Keratinocyte (primary cell): ENCODE measurements around the gene SLC20A1. TPM values are rescaled to one million over a fixed set of nuclear protein-coding genes. Genes with fewer than 3 reads are reported as not detected.

ENCODE experiments used
- DNase-seq: peaks from one replicate; pipeline ENCODE4 v3.0.0-alpha.2; 2011; ENCODE audit warnings: low read depth, missing footprints, low spot score
- FAIRE-seq: peaks from 2 replicates; lab custom pipeline; 2011; peaks lifted over from hg19 to GRCh38; lab: Jason Lieb, UNC
- H2AFZ ChIP-seq: 2 replicates; pipeline ENCODE4 v1.6.0; 2012; ENCODE audit warnings: low read length, control low read depth, inconsistent platforms; ENCODE audit not compliant: control insufficient read depth
- H3K27ac ChIP-seq: 2 replicates; pipeline ENCODE4 v1.5.1; 2011; ENCODE audit warnings: low read length; ENCODE audit not compliant: control insufficient read depth, insufficient read depth
- H3K27me3 ChIP-seq: 3 replicates; pipeline ENCODE4 v1.6.0; 2011; ENCODE audit warnings: low read length; ENCODE audit not compliant: control insufficient read depth, insufficient read depth; ENCODE audit errors: extremely low read depth
- H3K36me3 ChIP-seq, 2 experiments: 2 replicates in 1 of 2; 3 replicates in 1 of 2; pipeline ENCODE4 v1.5.1; 2011; ENCODE audit warnings: low read length in 2 of 2, mild to moderate bottlenecking in 1 of 2; ENCODE audit not compliant: control insufficient read depth in 2 of 2, insufficient read depth in 2 of 2; ENCODE audit errors: extremely low read depth in 1 of 2
- H3K4me1 ChIP-seq: 3 replicates; pipeline ENCODE4 v1.5.1; 2011; ENCODE audit warnings: low read length; ENCODE audit not compliant: control insufficient read depth, insufficient read depth; ENCODE audit errors: extremely low read depth
- H3K4me2 ChIP-seq: 3 replicates; pipeline ENCODE4 v1.6.0; 2011; ENCODE audit warnings: low read depth, low read length; ENCODE audit not compliant: control insufficient read depth, insufficient read depth; ENCODE audit errors: extremely low read depth
- H3K4me3 ChIP-seq, 3 experiments: fragments of 200-600 bp in 1 of 3; sonication (generic) in 1 of 3; 2 replicates in 2 of 3; 3 replicates in 1 of 3; pipeline ENCODE4 v1.5.1; 2011 to 2016; ENCODE audit warnings: low read length in 3 of 3, mild to moderate bottlenecking in 3 of 3, control low read depth in 2 of 3, inconsistent platforms in 1 of 3, low read depth in 1 of 3, mixed read lengths in 1 of 3, mixed run types in 1 of 3, moderate library complexity in 1 of 3; ENCODE audit not compliant: control insufficient read depth in 2 of 3, insufficient read depth in 2 of 3; ENCODE audit errors: extremely low read depth in 1 of 3
- H3K79me2 ChIP-seq: 2 replicates; pipeline ENCODE4 v1.6.0; 2012; ENCODE audit warnings: low read length; ENCODE audit not compliant: control insufficient read depth, insufficient read depth
- H3K9ac ChIP-seq: 3 replicates; pipeline ENCODE4 v1.6.0; 2011; ENCODE audit warnings: low read length; ENCODE audit not compliant: control insufficient read depth, insufficient read depth; ENCODE audit errors: extremely low read depth
- H3K9me1 ChIP-seq: 3 replicates; pipeline ENCODE4 v1.6.0; 2011; ENCODE audit warnings: low read length; ENCODE audit not compliant: control insufficient read depth, insufficient read depth; ENCODE audit errors: extremely low read depth
- H3K9me3 ChIP-seq: 2 replicates; pipeline ENCODE4 v1.5.1; 2012; ENCODE audit warnings: low read depth, low read length; ENCODE audit not compliant: control insufficient read depth
- H4K20me1 ChIP-seq: 3 replicates; pipeline ENCODE4 v1.6.0; 2011; ENCODE audit warnings: low read length; ENCODE audit not compliant: control insufficient read depth, insufficient read depth; ENCODE audit errors: extremely low read depth
- CTCF ChIP-seq, 3 experiments: IDR thresholded peaks in 1 of 3; conservative IDR thresholded peaks in 1 of 3; optimal IDR thresholded peaks in 1 of 3; 2 replicates in 2 of 3; 3 replicates in 1 of 3; pipeline versions ENCODE3 to v1.5.1; 2011; ENCODE audit warnings: low read length in 3 of 3, mild to moderate bottlenecking in 3 of 3, moderate library complexity in 2 of 3, control low read depth in 1 of 3, inconsistent platforms in 1 of 3; ENCODE audit not compliant: insufficient read depth in 2 of 3; ENCODE audit errors: extremely low read depth in 1 of 3
- EZH2 ChIP-seq: IDR thresholded peaks from one replicate; pipeline ENCODE4 v1.6.1; 2012; ENCODE audit warnings: inconsistent platforms, mild to moderate bottlenecking, low read length, moderate library complexity
- dilution Hi-C: fragments of 300-500 bp; cut with MboI; formaldehyde crosslinking; loops from one replicate; pipeline ENCODE4 v1.7.0; 2020; ENCODE audit warnings: low sequenced_read_pairs; ENCODE audit not compliant: extremely low pct_ligation_motif_present
- polyA plus RNA-seq, 5 experiments: library from polyadenylated mRNA; depleted of rRNA in 3 of 5; stranded (reverse) in 3 of 5; stranded (forward) in 1 of 5; unstranded in 1 of 5; fragments of >200 nt; gene quantifications; 1 replicate in 1 of 5; 2 replicates in 3 of 5; 3 replicates in 1 of 5; pipeline versions ENCODE4 v1.2.1 to v1.2.3, GENCODE V29; 2011 to 2012; ENCODE audit warnings: missing spikeins in 2 of 5, low read depth in 1 of 5, low replicate concordance in 1 of 5

SLC20A1 gene
- polyA plus RNA-seq, 1 donor (not counting 4 experiments of a cell fraction or from before 2014, with no cell fraction given) = 265 TPM

DNA sequence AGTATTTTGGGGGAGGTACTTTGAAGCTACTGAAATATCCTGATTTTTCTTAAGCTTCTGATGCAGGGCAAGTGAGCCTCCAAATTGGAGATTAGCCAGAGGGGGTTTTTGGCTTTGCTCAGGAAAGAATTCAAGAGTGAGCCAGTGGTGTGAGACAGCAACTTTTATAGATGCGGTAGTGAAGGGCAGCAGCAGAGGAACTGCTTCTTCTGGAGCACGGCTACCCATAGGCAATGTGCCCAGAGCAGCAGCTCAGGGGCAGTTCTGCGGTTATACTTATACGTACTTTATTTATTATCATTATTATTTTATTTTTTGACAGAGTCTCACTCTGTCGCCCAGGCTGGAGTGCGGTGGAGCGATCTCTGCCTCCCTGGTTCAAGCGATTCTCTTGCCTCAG, 55.3 kb downstream of the SLC20A1 start:
- Histone ChIP-seq H3K9ac (no peak overlapping the region), H4K20me1 (no peaks in the 10 kb centered on the region), H3K9me1 (no peaks in the 10 kb centered on the region), H3K4me1 (peaks cover 7% of the 10 kb centered on the region), H3K4me3 (no peak overlapping the region), H3K27me3 (no peaks in the 10 kb centered on the region), H3K4me2 (no peak overlapping the region), H3K9me3 (no peaks in the 10 kb centered on the region), H2AFZ (no peak overlapping the region), H3K36me3 (no peaks in the 10 kb centered on the region), H3K27ac (no peak overlapping the region), H3K79me2 (no peaks in the 10 kb centered on the region)
- dilution Hi-C loops = no loop called here
- no peak for TF ChIP-seq EZH2
- no peak for TF ChIP-seq CTCF (optimal IDR thresholded peaks at IDR 0.05 in 1 of 3, IDR thresholded peaks at IDR 0.05 in 1 of 3, conservative IDR thresholded peaks at IDR 0.05 in 1 of 3; ENCODE audit: extremely low read depth in 1 of 3, insufficient read depth in 2 of 3, low read length in 3 of 3)
- DNase-seq (no peak), FAIRE-seq (no peak)

- Histone ChIP-seq H3K9ac (no peak overlapping the region), H2AFZ (no peak overlapping the region), H3K27me3 (no peaks in the 10 kb centered on the region), H3K27ac (no peak overlapping the region), H4K20me1 (no peaks in the 10 kb centered on the region), H3K9me3 (no peaks in the 10 kb centered on the region), H3K4me2 (no peak overlapping the region), H3K79me2 (no peaks in the 10 kb centered on the region), H3K4me1 (peaks cover 15% of the 10 kb centered on the region), H3K4me3 (no peak overlapping the region), H3K9me1 (no peaks in the 10 kb centered on the region), H3K36me3 (no peaks in the 10 kb centered on the region)
- dilution Hi-C loops = no loop called here
- TF ChIP-seq CTCF (optimal IDR thresholded peaks at IDR 0.05 in 1 of 3, IDR thresholded peaks at IDR 0.05 in 1 of 3, conservative IDR thresholded peaks at IDR 0.05 in 1 of 3; ENCODE audit: extremely low read depth in 1 of 3, insufficient read depth in 2 of 3, low read length in 3 of 3) (no peak), EZH2 (no peak)
- no peak for DNase-seq
- FAIRE-seq = no peak
These were observed 57.9 kb downstream of the SLC20A1 start for GRCh38 chr2:112703684-112704083.
